Natural killer cell (primary cell): Measurements from ENCODE around the gene CDK5. TPM values are rescaled to one million over a fixed set of nuclear protein-coding genes. Genes with fewer than 3 reads are reported as not detected.

ENCODE experiments used
- ATAC-seq, 3 donors: fragments of 150-1000 bp in 2 of 3; fragments of 200-7000 bp in 1 of 3; cut with Tn5 transposase; 1 replicate in 1 of 3; 2 replicates in 2 of 3; pipeline ENCODE4 v1.10.0; 2021; ENCODE audit warnings: mild to moderate bottlenecking in 2 of 3, moderate library complexity in 2 of 3
- DNase-seq, 2 donors: peaks; one replicate each; pipeline versions ENCODE4 v3.0.0 to v3.0.0-alpha.2; 2013 to 2021; ENCODE audit warnings: mixed read lengths in 1 of 2
- H3K27ac ChIP-seq: one replicate; pipeline ENCODE4 v1.5.1; 2013; ENCODE audit warnings: mild to moderate bottlenecking, low read length
- H3K27me3 ChIP-seq: one replicate; pipeline ENCODE4 v1.6.1; 2013; ENCODE audit warnings: low read length; ENCODE audit not compliant: control insufficient read depth, insufficient read depth
- H3K36me3 ChIP-seq: one replicate; pipeline ENCODE4 v1.6.1; 2013; ENCODE audit warnings: low read length; ENCODE audit not compliant: control insufficient read depth, insufficient read depth
- H3K4me1 ChIP-seq: one replicate; pipeline ENCODE4 v1.6.1; 2013; ENCODE audit warnings: low read length; ENCODE audit not compliant: control insufficient read depth, insufficient read depth
- H3K4me3 ChIP-seq: one replicate; pipeline ENCODE4 v1.5.1; 2013; ENCODE audit warnings: low read length
- H3K9me3 ChIP-seq: one replicate; pipeline ENCODE4 v1.6.1; 2013; ENCODE audit warnings: low read length; ENCODE audit not compliant: control insufficient read depth, insufficient read depth
- H3K27ac Mint-ChIP-seq, 2 donors: one replicate each; pipeline ENCODE4 v1.8.0; 2022; ENCODE audit warnings: mild to moderate bottlenecking in 2 of 2, mixed read lengths in 2 of 2, moderate library complexity in 1 of 2
- H3K27me3 Mint-ChIP-seq, 2 donors: one replicate each; pipeline ENCODE4 v1.8.0; 2022; ENCODE audit warnings: low read depth in 2 of 2, mixed read lengths in 2 of 2
- H3K36me3 Mint-ChIP-seq: one replicate; pipeline ENCODE4 v1.8.0; 2022; ENCODE audit warnings: mixed read lengths
- H3K4me1 Mint-ChIP-seq, 2 donors: one replicate each; pipeline ENCODE4 v1.8.0; 2022; ENCODE audit warnings: mixed read lengths in 2 of 2
- H3K4me3 Mint-ChIP-seq: one replicate; pipeline ENCODE4 v1.8.0; 2022; ENCODE audit warnings: mild to moderate bottlenecking, moderate library complexity, mixed read lengths
- H3K9me3 Mint-ChIP-seq, 2 donors: one replicate each; pipeline ENCODE4 v1.8.0; 2022; ENCODE audit warnings: mixed read lengths in 2 of 2
- CTCF ChIP-seq: fragments of 200-600 bp; IDR thresholded peaks from one replicate; pipeline ENCODE4 v1.8.0; 2022; ENCODE audit warnings: antibody characterized with exemption
- WGBS: methylation state at CpG from one replicate; pipeline ENCODE4 v1.1.7; 2013; ENCODE audit warnings: missing lambda C conversion rate; ENCODE audit not compliant: insufficient coverage; 5-methylcytosine and 5-hydroxymethylcytosine counted together
- intact Hi-C: fragments of 100-400 bp; cut with micrococcal nuclease; formaldehyde crosslinking; loops from one replicate; pipeline ENCODE4 v1.14.2; 2022
- total RNA-seq, 4 donors: library from RNA; stranded (reverse); fragments of 120-200 nt in 1 of 4; gene quantifications; one replicate each; pipeline versions ENCODE4 v1.2.3 to v1.2.4, GENCODE V29; 2013 to 2022

CDK5 gene
- total RNA-seq, 3 donors from 2014 or later (not counting 1 experiment from before 2014, with no cell fraction given): 6.2 to 8.0 (median 6.6) TPM

DNA sequence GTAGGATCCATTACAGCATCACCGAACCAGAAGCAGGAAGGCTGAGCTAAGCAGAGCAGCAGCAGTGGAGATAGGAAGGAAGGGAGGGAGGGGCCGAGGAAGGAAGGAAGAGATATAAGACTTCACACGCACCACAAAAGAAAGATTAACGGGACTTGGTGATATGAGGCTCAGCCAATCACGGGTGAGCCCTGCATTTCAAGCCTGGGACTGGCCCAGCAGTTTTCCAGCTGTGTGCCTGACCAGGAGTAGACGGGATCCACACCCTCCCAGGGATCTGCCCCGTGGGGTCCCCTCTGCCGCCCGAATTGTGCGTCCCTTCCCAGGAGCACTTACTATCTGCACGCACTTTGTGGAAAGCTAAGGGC, 49.6 kb downstream of the CDK5 start:
- WGBS: 25% methylated on average over 10 of the region's 11 CpGs
- Histone ChIP-seq H3K27ac (peak overlapping the region; percentile 14), H3K36me3 (no peaks in the 10 kb centered on the region), H3K4me3 (no peak overlapping the region), H3K27me3 (no peaks in the 10 kb centered on the region), H3K4me1 (peaks cover 67% of the 10 kb centered on the region), H3K9me3 (no peaks in the 10 kb centered on the region)
- Mint-ChIP-seq H3K27ac (peak overlapping the region; percentile 76 to 85), H3K9me3 (no peaks in the 10 kb centered on the region), H3K4me3 (peak overlapping the region; percentile 74), H3K36me3 (no peaks in the 10 kb centered on the region), H3K4me1 (peaks cover 46 to 58% of the 10 kb centered on the region in 2 donors), H3K27me3 (peaks cover 0 to 8% of the 10 kb centered on the region in 2 donors)
- ATAC-seq (peak in 2 of 3 donors; percentile 16 to 39), DNase-seq (peak in 1 of 2 donors; percentile 76)
- intact Hi-C loops: no loop called here
- no peak for TF ChIP-seq CTCF

DNA sequence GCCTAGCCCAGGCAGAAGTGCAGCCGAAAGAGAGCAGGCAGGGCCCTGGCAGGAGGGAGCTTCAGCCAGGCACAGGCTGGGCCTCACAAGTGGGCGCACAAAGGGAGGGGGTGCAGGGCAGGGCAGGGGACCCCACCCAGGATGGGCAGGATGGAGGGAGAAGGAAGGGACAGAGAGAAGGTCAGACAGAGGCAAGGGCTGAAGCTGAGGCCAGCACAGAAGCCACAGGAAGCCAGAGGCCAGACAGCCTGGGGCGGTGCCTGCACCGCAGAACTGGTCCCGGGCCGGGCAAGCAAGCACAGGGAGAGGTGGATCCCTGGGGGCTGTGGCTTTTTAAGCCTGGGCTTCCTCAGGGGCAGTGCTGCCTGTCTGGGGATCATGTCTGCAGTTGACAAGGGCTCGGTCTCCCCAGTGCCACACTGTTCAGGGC, 50.2 kb downstream of the CDK5 start:
- Mint-ChIP-seq H3K27me3 (peaks cover 0 to 6% of the 10 kb centered on the region in 2 donors), H3K4me1 (peaks cover 40 to 51% of the 10 kb centered on the region in 2 donors), H3K36me3 (no peaks in the 10 kb centered on the region), H3K27ac (peak overlapping the region; percentile 76 to 85), H3K9me3 (no peaks in the 10 kb centered on the region), H3K4me3 (peak overlapping the region; percentile 74)
- no peak for ATAC-seq
- Histone ChIP-seq H3K36me3 (no peaks in the 10 kb centered on the region), H3K4me3 (no peak overlapping the region), H3K27me3 (no peaks in the 10 kb centered on the region), H3K4me1 (peaks cover 60% of the 10 kb centered on the region), H3K9me3 (no peaks in the 10 kb centered on the region), H3K27ac (no peak overlapping the region)
- intact Hi-C loops: no loop called here
- no peak for TF ChIP-seq CTCF
- WGBS: 38% methylated on average over 7 of the region's 7 CpGs
- peak in 1 of 2 donors; percentile 20 for DNase-seq

DNA sequence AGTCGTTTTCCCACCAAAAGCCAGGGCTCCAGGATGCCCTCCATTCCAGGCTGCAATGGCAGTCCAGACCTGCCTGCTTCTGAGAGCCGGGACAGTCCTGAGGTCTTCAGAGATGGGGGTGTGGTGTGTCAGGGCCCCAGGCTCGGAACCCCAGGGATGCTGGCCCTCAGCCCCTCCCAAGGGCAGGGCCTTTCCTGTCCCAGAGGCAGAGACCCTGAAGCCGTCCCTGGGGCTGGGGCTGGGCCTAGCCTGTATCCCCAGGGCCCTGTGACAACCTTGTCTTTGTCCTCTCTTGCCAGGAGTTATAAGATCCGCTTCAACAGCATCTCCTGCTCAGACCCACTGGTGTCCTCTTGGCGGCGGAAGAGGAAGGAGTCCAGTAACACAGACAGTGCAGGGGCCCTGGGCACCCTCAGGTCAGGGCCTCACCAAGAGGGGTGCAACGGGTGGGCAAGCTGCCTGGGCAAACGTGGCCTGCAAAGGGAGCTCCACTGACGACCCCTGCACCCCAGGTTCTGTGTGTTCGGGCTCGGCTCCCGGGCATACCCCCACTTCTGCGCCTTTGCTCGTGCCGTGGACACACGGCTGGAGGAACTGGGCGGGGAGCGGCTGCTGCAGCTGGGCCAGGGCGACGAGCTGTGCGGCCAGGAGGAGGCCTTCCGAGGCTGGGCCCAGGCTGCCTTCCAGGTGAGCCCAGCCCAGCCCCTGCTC, 51.0 kb downstream of the CDK5 start:
- Mint-ChIP-seq H3K36me3 (no peaks in the 10 kb centered on the region), H3K27ac (peak overlapping the region in 1 of 2 donors; percentile 85), H3K4me1 (peaks cover 33 to 48% of the 10 kb centered on the region in 2 donors), H3K9me3 (no peaks in the 10 kb centered on the region), H3K4me3 (no peak overlapping the region), H3K27me3 (peaks cover 0 to 7% of the 10 kb centered on the region in 2 donors)
- no peaks in the 10 kb centered on the region for H3K9me3 ChIP-seq
- H3K4me1 ChIP-seq: peaks cover 58% of the 10 kb centered on the region
- no peaks in the 10 kb centered on the region for H3K27me3 ChIP-seq
- ATAC-seq: no peak
- DNase-seq: no peak
- H3K4me3 ChIP-seq: no peak overlapping the region
- no peak overlapping the region for H3K27ac ChIP-seq
- WGBS: 91% methylated on average over 23 of the region's 23 CpGs
- intact Hi-C loops: no loop called here
- H3K36me3 ChIP-seq: no peaks in the 10 kb centered on the region
- no peak for TF ChIP-seq CTCF
